ENCODE results near the gene DNAJB12.
A peak's percentile ranks its signal among the peaks of the same experiment; 100 is the strongest.
"Not testable (repeated sequence)": the region's sequence is repeated elsewhere in the genome, so short reads cannot be mapped to it uniquely, and the experiment has no call there.

Gene DNAJB12

DNA sequence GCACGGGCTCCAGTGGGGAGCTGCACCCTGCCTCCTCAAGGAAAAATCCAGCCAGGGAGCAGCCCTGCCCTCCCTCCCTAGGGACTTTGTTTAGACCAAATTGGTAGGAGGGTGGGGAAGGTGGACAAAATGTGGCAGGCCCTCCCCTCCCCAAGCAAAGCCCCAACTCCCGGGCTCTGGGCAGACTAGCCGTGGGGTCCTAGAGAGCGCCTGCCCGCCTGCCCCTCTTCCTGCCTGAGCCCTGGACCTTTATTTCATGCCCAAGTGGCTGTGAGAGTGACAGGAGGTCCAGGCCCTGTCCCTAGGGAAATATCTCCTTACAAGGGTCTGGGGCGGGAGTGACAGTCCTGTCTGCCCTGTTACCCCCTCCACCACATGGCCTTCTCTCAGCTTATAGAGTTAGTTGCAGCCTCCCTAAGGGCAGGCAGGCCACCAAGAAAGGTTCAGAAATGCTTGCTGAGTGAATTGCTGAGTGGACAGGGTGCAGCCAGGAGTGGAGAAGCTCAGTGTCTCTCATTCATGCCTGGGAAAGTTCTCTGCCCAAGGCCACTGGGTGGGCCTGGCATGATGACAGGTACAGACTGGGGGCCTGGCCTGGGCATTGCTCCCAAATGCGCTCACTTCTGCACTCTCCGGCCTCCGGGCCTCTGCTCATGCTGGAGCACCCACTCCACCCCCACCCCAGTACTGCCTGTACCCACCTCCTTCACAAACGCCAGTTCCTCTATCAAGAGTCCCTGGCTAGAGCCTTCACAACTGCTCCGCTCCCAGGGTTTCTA lies 25.2 kb downstream of the DNAJB12 start:
- H3K27ac ChIP-seq (ENCODE audit: low read depth, low read length) = no peak overlapping the region
- H3K27me3 ChIP-seq (ENCODE audit: control insufficient read depth, insufficient read depth, low read length) = no peaks in the 10 kb centered on the region
- peaks cover 9% of the 10 kb centered on the region; the same call in 1 of the 2 replicates for H3K36me3 ChIP-seq (ENCODE audit: control insufficient read depth, insufficient read depth, low read length)
- no peak overlapping the region for H3K9ac ChIP-seq (ENCODE audit: low read depth, low read length)
- H3K9me3 ChIP-seq (ENCODE audit: control insufficient read depth, insufficient read depth, low read length) = no peaks in the 10 kb centered on the region
- peaks cover 33% of the 10 kb centered on the region for H3K4me1 ChIP-seq (ENCODE audit: control insufficient read depth, insufficient read depth, low read length)
- no peak overlapping the region for H3K4me3 ChIP-seq (ENCODE audit: low read depth, low read length)

DNA sequence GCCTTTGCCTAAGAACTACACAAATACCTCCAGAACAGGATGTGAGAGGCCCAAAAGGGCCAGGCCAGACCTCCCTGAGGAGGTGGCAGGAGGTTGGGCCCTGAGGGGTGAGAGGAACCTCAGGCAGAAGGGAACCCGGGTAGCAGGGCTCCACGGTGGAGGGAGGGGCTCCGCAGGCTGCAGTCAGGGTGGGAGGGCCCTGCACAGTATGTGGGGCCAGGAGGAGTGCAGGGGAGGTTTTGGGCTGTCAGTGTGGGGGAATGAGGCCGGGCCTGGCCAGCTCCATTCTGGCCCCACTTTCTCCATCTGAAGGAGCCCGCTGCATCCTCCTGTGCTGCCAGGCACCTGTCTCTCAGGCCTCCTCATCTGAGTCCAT lies 25.9 kb downstream of the DNAJB12 start:
- peaks cover 33% of the 10 kb centered on the region for H3K4me1 ChIP-seq (ENCODE audit: control insufficient read depth, insufficient read depth, low read length)
- no peaks in the 10 kb centered on the region for H3K9me3 ChIP-seq (ENCODE audit: control insufficient read depth, insufficient read depth, low read length)
- H3K4me3 ChIP-seq (ENCODE audit: low read depth, low read length) = no peak overlapping the region
- no peak overlapping the region for H3K9ac ChIP-seq (ENCODE audit: low read depth, low read length)
- H3K27ac ChIP-seq (ENCODE audit: low read depth, low read length) = no peak overlapping the region
- no peaks in the 10 kb centered on the region for H3K27me3 ChIP-seq (ENCODE audit: control insufficient read depth, insufficient read depth, low read length)
- H3K36me3 ChIP-seq (ENCODE audit: control insufficient read depth, insufficient read depth, low read length) = peaks cover 8% of the 10 kb centered on the region; the same call in 1 of the 2 replicates

DNA sequence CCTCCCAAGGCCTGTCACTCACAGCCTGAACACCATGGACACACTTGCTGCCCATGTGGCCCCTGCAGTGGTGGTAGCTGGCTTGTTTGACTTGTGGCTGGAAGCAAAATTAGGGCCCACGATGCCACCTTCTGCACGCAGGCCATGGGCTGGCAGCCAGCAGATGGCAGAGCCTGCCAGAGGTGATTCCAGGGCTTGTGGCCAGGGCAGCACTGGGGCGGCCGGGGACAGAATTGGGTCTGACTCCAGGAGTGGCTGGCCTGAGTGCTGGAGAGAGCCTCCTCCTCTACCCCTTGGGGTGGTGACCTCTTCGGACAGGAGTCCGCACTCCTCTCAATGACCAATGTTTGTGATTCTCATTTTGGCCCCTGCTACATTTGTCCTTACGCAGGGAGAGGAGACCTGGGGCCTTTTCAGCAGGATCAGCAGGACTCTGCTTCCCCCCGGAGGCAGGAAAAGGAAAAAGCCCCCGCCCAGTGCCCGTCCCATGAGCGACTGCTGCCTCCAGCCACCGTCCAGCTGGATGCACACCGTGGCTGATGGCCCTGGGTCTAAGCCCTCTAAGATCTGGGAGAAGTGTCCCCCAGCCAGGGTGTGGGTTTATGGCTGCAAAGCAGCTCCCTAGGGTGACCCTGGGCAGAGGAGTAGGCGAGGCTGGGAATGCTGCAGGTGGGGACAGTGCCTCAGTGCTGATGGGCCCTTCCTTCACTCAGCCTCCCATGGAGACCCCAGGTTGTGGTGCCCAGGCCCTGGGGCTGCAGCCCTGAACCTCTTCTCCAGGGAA lies 26.5 kb downstream of the DNAJB12 start:
- no peak overlapping the region for H3K4me3 ChIP-seq (ENCODE audit: low read depth, low read length)
- H3K9me3 ChIP-seq (ENCODE audit: control insufficient read depth, insufficient read depth, low read length) = no peaks in the 10 kb centered on the region
- 0 out of 2 replicates have a peak, but pooled peaks cover 2% of the 10 kb centered on the region for H3K36me3 ChIP-seq (ENCODE audit: control insufficient read depth, insufficient read depth, low read length)
- peaks cover 33% of the 10 kb centered on the region for H3K4me1 ChIP-seq (ENCODE audit: control insufficient read depth, insufficient read depth, low read length)
- no peaks in the 10 kb centered on the region for H3K27me3 ChIP-seq (ENCODE audit: control insufficient read depth, insufficient read depth, low read length)
- H3K27ac ChIP-seq (ENCODE audit: low read depth, low read length) = no peak overlapping the region
- H3K9ac ChIP-seq (ENCODE audit: low read depth, low read length) = no peak overlapping the region

DNA sequence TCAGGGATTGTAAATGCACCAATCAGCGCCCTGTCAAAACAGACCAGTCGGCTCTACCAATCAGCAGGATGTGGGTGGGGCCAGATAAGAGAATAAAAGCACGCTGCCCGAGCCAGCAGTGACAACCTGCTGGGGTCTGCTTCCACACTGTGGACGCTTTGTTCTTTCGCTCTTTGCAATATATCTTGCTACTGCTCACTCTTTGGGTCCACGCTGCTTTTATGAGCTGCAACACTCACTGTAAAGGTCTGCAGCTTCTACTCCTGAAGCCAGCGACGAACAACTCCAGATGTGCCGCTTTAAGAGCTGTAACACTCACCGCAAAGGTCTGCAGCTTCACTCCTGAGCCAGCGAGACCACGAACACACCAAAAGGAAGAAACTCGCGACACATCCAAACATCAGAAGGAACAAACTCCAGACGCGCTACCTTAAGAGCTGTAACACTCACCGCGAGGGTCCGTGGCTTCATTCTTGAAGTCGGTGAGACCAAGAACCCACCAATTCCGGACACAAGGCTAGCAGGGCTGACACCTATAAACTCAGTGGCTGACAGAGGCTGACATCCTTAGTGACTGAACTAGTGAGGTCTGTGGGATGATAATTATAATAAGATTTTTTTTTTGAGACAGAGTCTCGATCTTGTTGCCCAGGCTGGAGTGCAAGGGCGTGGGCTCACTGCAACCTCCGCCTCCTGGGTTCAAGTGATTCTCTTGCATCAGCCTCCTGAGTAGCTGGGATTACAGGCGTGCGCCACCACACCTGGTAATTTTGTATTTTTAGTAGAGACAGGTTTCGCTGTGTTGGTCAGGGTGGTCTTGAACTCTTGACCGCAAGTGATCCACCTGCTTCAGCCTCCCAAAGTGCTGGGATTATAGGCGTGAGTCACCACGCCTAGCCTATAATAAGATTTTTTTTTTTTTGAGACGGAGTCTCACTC lies 27.8 kb downstream of the DNAJB12 start:
- not testable (repeated sequence) for H3K27ac ChIP-seq (ENCODE audit: low read depth, low read length); H3K9me3 ChIP-seq (ENCODE audit: control insufficient read depth, insufficient read depth, low read length); H3K27me3 ChIP-seq (ENCODE audit: control insufficient read depth, insufficient read depth, low read length); H3K9ac ChIP-seq (ENCODE audit: low read depth, low read length); H3K36me3 ChIP-seq (ENCODE audit: control insufficient read depth, insufficient read depth, low read length); H3K4me3 ChIP-seq (ENCODE audit: low read depth, low read length)
- peaks cover 28% of the 10 kb centered on the region for H3K4me1 ChIP-seq (ENCODE audit: control insufficient read depth, insufficient read depth, low read length)

DNA sequence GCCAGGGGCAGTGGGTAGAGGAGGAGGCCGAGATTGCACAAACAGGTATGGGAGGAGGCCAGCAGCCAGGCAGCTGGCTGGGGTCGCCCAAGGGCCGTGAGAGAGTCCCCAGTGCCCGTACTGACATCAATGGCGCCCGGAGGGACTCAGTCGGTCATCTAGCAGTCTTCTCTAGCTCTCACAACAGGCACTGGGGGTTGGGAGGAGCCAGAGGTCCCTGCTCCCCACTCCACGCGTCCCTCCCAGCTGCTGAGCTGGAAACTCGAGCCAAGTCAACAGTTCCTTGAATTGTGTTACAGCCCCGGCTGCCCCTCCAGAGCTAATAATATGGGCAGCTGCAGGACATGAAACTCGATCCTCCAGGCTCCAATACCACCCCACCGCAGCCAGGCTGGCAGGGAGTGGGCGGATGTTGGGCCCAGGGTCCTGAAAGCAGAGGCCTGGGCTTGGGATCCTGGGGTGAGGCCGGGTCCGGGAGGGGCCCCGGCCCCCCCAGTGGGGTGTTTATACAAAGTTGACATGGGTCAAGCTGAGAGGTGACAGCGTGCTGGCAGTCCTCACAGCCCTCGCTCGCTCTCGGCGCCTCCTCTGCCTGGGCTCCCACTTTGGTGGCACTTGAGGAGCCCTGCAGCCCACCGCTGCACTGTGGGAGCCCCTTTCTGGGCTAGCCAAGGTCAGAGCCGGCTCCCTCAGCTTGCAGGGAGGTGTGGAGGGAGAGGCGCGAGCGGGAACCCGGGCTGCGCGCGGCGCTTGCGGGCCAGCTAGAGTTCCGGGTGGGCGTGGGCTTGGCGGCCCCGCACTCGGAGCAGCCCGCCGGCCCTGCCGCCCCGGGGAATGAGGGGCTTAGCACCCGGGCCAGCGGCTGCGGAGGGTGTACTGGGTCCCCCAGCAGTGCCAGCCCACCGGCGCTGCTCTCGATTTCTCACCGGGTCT lies 29.2 kb downstream of the DNAJB12 start:
- Histone ChIP-seq H3K27ac (ENCODE audit: low read depth, low read length) (peak overlapping the region; percentile 14), H3K4me1 (ENCODE audit: control insufficient read depth, insufficient read depth, low read length) (peaks cover 30% of the 10 kb centered on the region)
- H3K9me3 ChIP-seq (ENCODE audit: control insufficient read depth, insufficient read depth, low read length); H3K4me3 ChIP-seq (ENCODE audit: low read depth, low read length); H3K36me3 ChIP-seq (ENCODE audit: control insufficient read depth, insufficient read depth, low read length); H3K27me3 ChIP-seq (ENCODE audit: control insufficient read depth, insufficient read depth, low read length); H3K9ac ChIP-seq (ENCODE audit: low read depth, low read length): not testable (repeated sequence)

DNA sequence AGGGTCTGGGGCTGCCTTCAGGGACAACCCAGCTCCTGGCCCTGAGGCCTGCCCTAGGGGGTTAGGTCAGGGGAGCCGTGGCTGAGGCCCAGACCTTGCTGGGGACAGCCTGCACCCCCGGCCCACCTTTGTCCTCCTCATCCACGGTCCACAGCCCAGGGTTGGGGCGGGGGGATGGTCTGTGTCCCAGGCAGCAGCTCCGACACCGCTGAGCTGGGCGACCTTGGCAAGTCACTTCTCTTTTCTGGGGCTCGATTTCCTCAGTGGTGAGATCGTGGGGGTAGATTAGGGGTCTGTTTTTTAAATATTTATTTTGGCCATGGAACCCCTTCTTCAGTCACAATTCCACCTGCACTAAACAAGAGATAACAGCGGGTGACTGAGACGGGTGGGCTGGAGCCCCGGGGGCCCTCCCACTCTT lies 30.9 kb downstream of the DNAJB12 start:
- Histone ChIP-seq H3K4me3 (ENCODE audit: low read depth, low read length) (no peak overlapping the region), H3K27ac (ENCODE audit: low read depth, low read length) (no peak overlapping the region), H3K9me3 (ENCODE audit: control insufficient read depth, insufficient read depth, low read length) (no peaks in the 10 kb centered on the region), H3K4me1 (ENCODE audit: control insufficient read depth, insufficient read depth, low read length) (peaks cover 36% of the 10 kb centered on the region), H3K36me3 (ENCODE audit: control insufficient read depth, insufficient read depth, low read length) (no peaks in the 10 kb centered on the region), H3K27me3 (ENCODE audit: control insufficient read depth, insufficient read depth, low read length) (no peaks in the 10 kb centered on the region), H3K9ac (ENCODE audit: low read depth, low read length) (no peak overlapping the region)

DNA sequence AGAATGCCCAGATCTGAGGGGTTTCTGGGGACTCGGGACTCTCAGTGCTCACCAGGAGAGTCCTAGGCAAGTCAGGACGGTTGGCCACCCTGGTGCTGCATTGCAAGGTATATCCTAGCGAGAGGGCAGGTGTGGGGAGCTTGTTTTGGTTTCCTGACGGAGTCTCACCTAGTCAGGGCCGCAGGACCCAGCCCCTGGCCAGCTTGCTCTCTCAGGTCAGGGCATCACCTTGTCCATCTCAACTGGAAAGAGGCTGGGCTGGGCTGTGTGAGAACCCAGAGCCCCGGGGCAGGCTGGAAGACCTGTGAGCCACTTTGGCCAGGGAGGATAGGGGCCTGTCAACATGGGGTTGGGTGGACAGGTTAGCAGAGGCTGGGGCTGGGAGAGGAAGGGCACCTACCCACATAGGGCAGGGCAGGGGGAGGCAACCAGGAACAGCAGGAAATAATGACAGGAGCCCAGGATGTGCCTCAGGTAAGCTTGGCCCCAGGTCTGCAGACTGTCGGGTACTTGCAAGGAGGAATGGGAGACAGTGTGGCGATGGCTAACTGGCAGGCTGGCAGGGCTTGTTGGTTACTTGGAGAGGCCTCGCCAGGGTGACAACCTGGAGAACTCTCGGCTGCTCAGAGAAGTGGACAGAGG lies 31.5 kb downstream of the DNAJB12 start:
- Histone ChIP-seq H3K27me3 (ENCODE audit: control insufficient read depth, insufficient read depth, low read length) (no peaks in the 10 kb centered on the region), H3K9me3 (ENCODE audit: control insufficient read depth, insufficient read depth, low read length) (no peaks in the 10 kb centered on the region), H3K27ac (ENCODE audit: low read depth, low read length) (no peak overlapping the region), H3K9ac (ENCODE audit: low read depth, low read length) (no peak overlapping the region), H3K4me3 (ENCODE audit: low read depth, low read length) (no peak overlapping the region), H3K4me1 (ENCODE audit: control insufficient read depth, insufficient read depth, low read length) (peaks cover 32% of the 10 kb centered on the region), H3K36me3 (ENCODE audit: control insufficient read depth, insufficient read depth, low read length) (no peaks in the 10 kb centered on the region)

DNA sequence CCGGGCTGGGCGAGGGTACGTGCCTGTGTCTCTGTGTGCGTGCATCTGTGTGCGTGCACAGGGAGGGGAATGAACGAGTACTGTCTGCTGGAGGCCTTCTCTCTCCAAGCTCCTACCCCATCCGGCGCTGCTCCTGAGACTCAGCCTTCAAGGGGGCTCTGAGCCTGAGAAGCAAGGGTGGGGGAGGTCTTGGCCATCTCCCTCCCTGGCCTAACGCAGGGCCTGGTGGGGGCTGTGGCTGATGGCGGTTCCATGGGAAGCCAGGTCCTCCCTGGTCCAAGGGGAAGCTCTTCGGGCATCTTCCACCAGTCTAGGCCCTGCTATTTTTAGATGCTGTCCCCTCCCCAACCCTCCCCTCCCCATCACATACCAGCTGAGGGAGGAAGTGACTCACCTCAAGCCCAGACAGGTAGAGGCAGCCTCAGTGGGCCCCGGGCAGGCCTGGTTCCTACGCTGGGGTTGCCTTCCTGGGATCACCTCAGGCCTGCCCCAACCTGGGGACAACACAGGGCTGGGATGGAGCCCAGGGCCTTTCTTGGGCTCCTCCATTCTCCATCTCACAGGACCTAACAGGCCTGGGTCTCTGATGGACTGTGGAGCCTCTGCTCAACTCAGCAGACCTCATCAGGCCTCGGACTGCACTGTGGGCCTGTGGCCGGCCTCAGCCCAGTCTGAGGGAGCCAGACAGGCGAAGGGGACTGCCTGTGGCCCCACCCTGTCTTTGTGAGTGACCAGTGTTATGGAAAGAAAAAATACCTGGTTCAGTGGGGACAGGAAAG lies 32.2 kb downstream of the DNAJB12 start:
- H3K4me3 ChIP-seq (ENCODE audit: low read depth, low read length) = no peak overlapping the region
- peaks cover 32% of the 10 kb centered on the region for H3K4me1 ChIP-seq (ENCODE audit: control insufficient read depth, insufficient read depth, low read length)
- H3K27ac ChIP-seq (ENCODE audit: low read depth, low read length) = no peak overlapping the region
- no peaks in the 10 kb centered on the region for H3K27me3 ChIP-seq (ENCODE audit: control insufficient read depth, insufficient read depth, low read length)
- H3K36me3 ChIP-seq (ENCODE audit: control insufficient read depth, insufficient read depth, low read length) = no peaks in the 10 kb centered on the region
- no peak overlapping the region for H3K9ac ChIP-seq (ENCODE audit: low read depth, low read length)
- no peaks in the 10 kb centered on the region for H3K9me3 ChIP-seq (ENCODE audit: control insufficient read depth, insufficient read depth, low read length)

DNA sequence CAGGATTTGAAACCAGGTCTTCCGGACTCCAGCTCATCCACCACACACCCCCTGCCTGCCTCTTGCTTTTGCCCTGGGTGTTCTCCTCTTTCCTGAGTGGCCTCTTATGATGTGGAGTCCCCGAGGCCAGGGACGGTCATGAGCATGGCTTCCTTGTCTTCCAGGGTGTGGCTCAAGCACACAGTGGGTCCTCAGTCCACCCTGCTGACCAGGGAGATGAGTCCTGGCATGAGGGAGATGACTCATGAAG lies 32.8 kb downstream of the DNAJB12 start:
- Histone ChIP-seq H3K9me3 (ENCODE audit: control insufficient read depth, insufficient read depth, low read length) (no peaks in the 10 kb centered on the region), H3K4me1 (ENCODE audit: control insufficient read depth, insufficient read depth, low read length) (peaks cover 32% of the 10 kb centered on the region), H3K9ac (ENCODE audit: low read depth, low read length) (no peak overlapping the region), H3K36me3 (ENCODE audit: control insufficient read depth, insufficient read depth, low read length) (no peaks in the 10 kb centered on the region), H3K4me3 (ENCODE audit: low read depth, low read length) (no peak overlapping the region), H3K27me3 (ENCODE audit: control insufficient read depth, insufficient read depth, low read length) (no peaks in the 10 kb centered on the region), H3K27ac (ENCODE audit: low read depth, low read length) (no peak overlapping the region)

All from HUES48 (cell line).